ENCODE results near the gene RBMS2. TPM values are rescaled to one million over a fixed set of nuclear protein-coding genes. Genes with fewer than 3 reads are reported as not detected.

RBMS2 gene
- total RNA-seq, 1 donor from 2014 or later: 63.1 TPM

Other genes with a start within 250 kb of the RBMS2 start
- gene CS, start 221.5 kb upstream of the RBMS2 start, total RNA-seq: 374 TPM
- 87.9 TPM for gene CNPY2, start 205.8 kb upstream of the RBMS2 start, total RNA-seq
- gene PAN2, start 187.8 kb upstream of the RBMS2 start, total RNA-seq: 38.7 TPM
- 0.55 TPM for gene IL23A, start 182.9 kb upstream of the RBMS2 start, total RNA-seq
- 216 TPM for gene STAT2, start 161.7 kb upstream of the RBMS2 start, total RNA-seq
- gene APOF, start 159.0 kb upstream of the RBMS2 start, total RNA-seq: not detected
- gene TIMELESS, start 72.4 kb upstream of the RBMS2 start, total RNA-seq: 6.0 TPM
- not detected for gene MIP, start 67.2 kb upstream of the RBMS2 start, total RNA-seq
- gene SPRYD4, start 53.2 kb upstream of the RBMS2 start, total RNA-seq: 3.0 TPM
- not detected for gene GLS2, start 33.7 kb upstream of the RBMS2 start, total RNA-seq
- gene BAZ2A, start 108.5 kb downstream of the RBMS2 start, total RNA-seq: 81.2 TPM
- gene ATP5F1B, start 124.2 kb downstream of the RBMS2 start, total RNA-seq: 570 TPM
- 130 TPM for gene PTGES3, start 166.5 kb downstream of the RBMS2 start, total RNA-seq
- 717 TPM for gene NACA, start 203.5 kb downstream of the RBMS2 start, total RNA-seq
- gene PRIM1, start 230.5 kb downstream of the RBMS2 start, total RNA-seq: 3.2 TPM
- 0.74 TPM for gene HSD17B6, start 241.5 kb downstream of the RBMS2 start, total RNA-seq